Uterus (tissue), 2 donors: ENCODE measurements around the gene HHLA2.

Source experiments
- POLR2A ChIP-seq, 2 donors: fragments of 450-650 bp; IDR thresholded peaks; one replicate each; pipeline ENCODE4 v1.6.1; 2016; ENCODE audit warnings: antibody characterized with exemption in 2 of 2, mild to moderate bottlenecking in 1 of 2, moderate library complexity in 1 of 2
- TF ChIP-seq, protein P1 (sequence below), 4 experiments: fragments of 200-600 bp in 2 of 4; fragments of 450-650 bp in 2 of 4; sonication (generic) in 2 of 4; IDR thresholded peaks; one replicate each; pipeline ENCODE4 v1.5.1; 2016 to 2019; ENCODE audit warnings: antibody characterized with exemption in 4 of 4, mild to moderate bottlenecking in 2 of 4, moderate library complexity in 1 of 4

DNA sequence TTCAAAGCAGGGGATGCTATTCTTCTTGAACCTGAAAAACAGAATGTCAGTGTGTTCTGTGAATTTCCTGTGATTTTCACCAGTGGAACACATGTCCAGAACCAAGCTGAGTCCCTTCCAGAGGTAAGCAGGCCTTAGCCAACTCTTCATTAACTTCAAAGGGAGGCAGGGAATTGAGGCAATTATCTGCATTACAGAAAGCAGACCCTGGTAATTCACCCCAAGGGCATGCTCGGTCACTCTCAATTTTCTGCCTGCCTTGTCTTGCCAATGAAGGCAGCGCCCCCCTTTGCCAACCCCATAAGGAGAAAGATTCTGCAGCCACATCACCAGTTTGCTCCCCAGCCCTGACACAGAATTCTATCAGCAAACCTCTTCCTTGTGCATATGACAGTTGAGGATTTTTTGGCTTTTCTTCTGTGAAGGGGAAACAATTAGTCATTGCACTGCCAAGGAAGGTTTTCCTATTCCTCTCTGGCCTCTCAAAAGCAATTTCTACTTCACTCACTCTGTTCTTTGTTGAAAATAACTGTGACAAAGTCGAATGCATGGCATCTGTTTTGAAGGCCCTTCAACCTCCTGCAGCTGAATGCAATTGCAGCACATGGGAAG, 85.3 kb downstream of the HHLA2 start:
- TF ChIP-seq, protein P1, sequence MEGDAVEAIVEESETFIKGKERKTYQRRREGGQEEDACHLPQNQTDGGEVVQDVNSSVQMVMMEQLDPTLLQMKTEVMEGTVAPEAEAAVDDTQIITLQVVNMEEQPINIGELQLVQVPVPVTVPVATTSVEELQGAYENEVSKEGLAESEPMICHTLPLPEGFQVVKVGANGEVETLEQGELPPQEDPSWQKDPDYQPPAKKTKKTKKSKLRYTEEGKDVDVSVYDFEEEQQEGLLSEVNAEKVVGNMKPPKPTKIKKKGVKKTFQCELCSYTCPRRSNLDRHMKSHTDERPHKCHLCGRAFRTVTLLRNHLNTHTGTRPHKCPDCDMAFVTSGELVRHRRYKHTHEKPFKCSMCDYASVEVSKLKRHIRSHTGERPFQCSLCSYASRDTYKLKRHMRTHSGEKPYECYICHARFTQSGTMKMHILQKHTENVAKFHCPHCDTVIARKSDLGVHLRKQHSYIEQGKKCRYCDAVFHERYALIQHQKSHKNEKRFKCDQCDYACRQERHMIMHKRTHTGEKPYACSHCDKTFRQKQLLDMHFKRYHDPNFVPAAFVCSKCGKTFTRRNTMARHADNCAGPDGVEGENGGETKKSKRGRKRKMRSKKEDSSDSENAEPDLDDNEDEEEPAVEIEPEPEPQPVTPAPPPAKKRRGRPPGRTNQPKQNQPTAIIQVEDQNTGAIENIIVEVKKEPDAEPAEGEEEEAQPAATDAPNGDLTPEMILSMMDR (IDR thresholded peaks at IDR 0.05) = no peak
- TF ChIP-seq POLR2A (IDR thresholded peaks at IDR 0.05) = no peak
